Esophagus squamous epithelium (tissue), 5 donors: ENCODE measurements around the gene TBC1D1. TPM values are rescaled to one million over a fixed set of nuclear protein-coding genes. Genes with fewer than 3 reads are reported as not detected.

Experiments used
- DNase-seq: peaks from one replicate; lab custom pipeline; 2025; lab: John Stamatoyannopoulos, UW
- H3K27ac ChIP-seq, 4 donors: fragments of 200-600 bp; sonication (generic); one replicate each; pipeline ENCODE4 v1.5.1; 2016 to 2019; ENCODE audit warnings: mild to moderate bottlenecking in 1 of 4
- H3K27me3 ChIP-seq, 4 donors: fragments of 200-600 bp; sonication (generic); 1 replicate in 3 of 4; 2 replicates in 1 of 4; pipeline versions ENCODE4 v1.5.1 to v1.6.0; 2017 to 2021; ENCODE audit warnings: antibody characterized with exemption in 1 of 4
- H3K36me3 ChIP-seq, 3 donors: fragments of 200-600 bp; sonication (generic); one replicate each; pipeline ENCODE4 v1.5.1; 2016 to 2019
- H3K4me1 ChIP-seq, 3 donors: fragments of 200-600 bp; sonication (generic); one replicate each; pipeline ENCODE4 v1.5.1; 2017 to 2019
- H3K4me3 ChIP-seq, 4 donors: fragments of 200-600 bp; sonication (generic); 1 replicate in 3 of 4; 2 replicates in 1 of 4; pipeline ENCODE4 v1.5.1; 2016 to 2019; ENCODE audit warnings: mild to moderate bottlenecking in 2 of 4, moderate library complexity in 1 of 4
- H3K9me3 ChIP-seq, 3 donors: fragments of 200-600 bp; sonication (generic); one replicate each; pipeline ENCODE4 v1.5.1; 2016 to 2019
- CTCF ChIP-seq, 6 experiments: fragments of 450-650 bp in 4 of 6; fragments of 200-600 bp in 2 of 6; sonication (generic) in 2 of 6; IDR thresholded peaks; one replicate each; pipeline ENCODE4 v1.5.1; 2016 to 2019; ENCODE audit warnings: antibody characterized with exemption in 6 of 6, mild to moderate bottlenecking in 4 of 6, moderate library complexity in 4 of 6
- POLR2A ChIP-seq, 4 donors: fragments of 450-650 bp; IDR thresholded peaks; one replicate each; pipeline ENCODE4 v1.6.1; 2017; ENCODE audit warnings: antibody characterized with exemption in 4 of 4, mild to moderate bottlenecking in 4 of 4, moderate library complexity in 3 of 4
- WGBS, 2 donors: methylation state at CpG; one replicate each; pipeline ENCODE4 v1.1.5; 2018; 5-methylcytosine and 5-hydroxymethylcytosine counted together
- intact Hi-C: fragments of 100-400 bp; cut with DNase I; formaldehyde crosslinking; loops from one replicate; pipeline ENCODE4 v1.15.0; 2022
- total RNA-seq, 4 donors: library from RNA; depleted of rRNA; stranded (reverse); fragments of >200 nt; gene quantifications; one replicate each; pipeline ENCODE4 v1.1.0, GENCODE V29; 2016
- donor health status: DM: yes; HTN: yes; CAD: no.

The TBC1D1 gene
- total RNA-seq, 4 donors from 2014 or later: 6.9 to 44.6 (median 25.6) TPM

DNA sequence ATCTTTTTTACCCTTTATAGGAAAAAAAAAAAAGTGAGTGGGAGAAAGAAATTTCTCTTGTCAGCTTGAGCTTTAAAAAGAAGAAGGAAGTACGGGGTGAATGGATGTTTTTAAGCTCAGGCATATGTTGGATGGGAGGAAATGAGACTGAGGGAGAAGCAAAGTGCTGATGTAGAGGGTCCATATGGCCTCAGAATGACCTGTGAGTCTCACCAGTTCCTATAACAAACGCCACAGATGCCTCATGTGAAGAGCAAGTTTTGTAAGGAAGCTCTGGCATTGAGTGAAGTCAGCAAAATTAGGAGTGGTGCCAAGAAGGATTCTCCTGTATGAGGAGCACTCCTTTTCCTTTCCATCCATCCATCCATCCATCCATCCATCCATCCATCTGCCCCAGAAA, 283.9 kb downstream of the TBC1D1 start:
- Histone ChIP-seq H3K27ac (peak overlapping the region in 2 of 4 donors; percentile 13 to 57), H3K4me1 (peaks cover 10 to 42% (median 13%) of the 10 kb centered on the region in 3 donors), H3K4me3 (no peak overlapping the region), H3K9me3 (no peaks in the 10 kb centered on the region), H3K36me3 (no peaks in the 10 kb centered on the region), H3K27me3 (no peaks in the 10 kb centered on the region)
- DNase-seq: no peak
- intact Hi-C loops: no loop called here
- WGBS, 2 donors: 45 to 56% methylated on average over 2 of the region's 2 CpGs
- TF ChIP-seq POLR2A (IDR thresholded peaks at IDR 0.05): no peak
- TF ChIP-seq CTCF (IDR thresholded peaks at IDR 0.05): no peak

- H3K27ac ChIP-seq: peak overlapping the region; percentile 0 to 76 (median 52)
Observed at GRCh38 chr4:38176165-38176564, 285.3 kb downstream of the TBC1D1 start.

GRCh38 chr4:38177035-38177546, 286.2 kb downstream of the TBC1D1 start:
- Histone ChIP-seq H3K27me3 (no peaks in the 10 kb centered on the region), H3K4me1 (peaks cover 13 to 52% (median 23%) of the 10 kb centered on the region in 3 donors), H3K36me3 (no peaks in the 10 kb centered on the region), H3K9me3 (no peaks in the 10 kb centered on the region), H3K27ac (peak overlapping the region; percentile 63 to 78 (median 75)), H3K4me3 (no peak overlapping the region)
- TF ChIP-seq CTCF (IDR thresholded peaks at IDR 0.05) (no peak), POLR2A (IDR thresholded peaks at IDR 0.05) (no peak)
- intact Hi-C loops: no loop called here
- no peak for DNase-seq
- 25 to 34% methylated on average over 5 to 7 of the region's 8 CpGs for WGBS, 2 donors

More at GRCh38 chr4:38176165-38176564, 285.3 kb downstream of the TBC1D1 start:
- Histone ChIP-seq H3K9me3 (no peaks in the 10 kb centered on the region), H3K27me3 (no peaks in the 10 kb centered on the region), H3K36me3 (no peaks in the 10 kb centered on the region), H3K4me3 (no peak overlapping the region), H3K4me1 (peaks cover 13 to 50% (median 23%) of the 10 kb centered on the region in 3 donors)
- WGBS, 2 donors: 85 to 94% methylated on average over 5 to 7 of the region's 7 CpGs
- DNase-seq: no peak
- TF ChIP-seq POLR2A (IDR thresholded peaks at IDR 0.05) (no peak), CTCF (IDR thresholded peaks at IDR 0.05) (no peak)
- intact Hi-C loops: no loop called here

DNA sequence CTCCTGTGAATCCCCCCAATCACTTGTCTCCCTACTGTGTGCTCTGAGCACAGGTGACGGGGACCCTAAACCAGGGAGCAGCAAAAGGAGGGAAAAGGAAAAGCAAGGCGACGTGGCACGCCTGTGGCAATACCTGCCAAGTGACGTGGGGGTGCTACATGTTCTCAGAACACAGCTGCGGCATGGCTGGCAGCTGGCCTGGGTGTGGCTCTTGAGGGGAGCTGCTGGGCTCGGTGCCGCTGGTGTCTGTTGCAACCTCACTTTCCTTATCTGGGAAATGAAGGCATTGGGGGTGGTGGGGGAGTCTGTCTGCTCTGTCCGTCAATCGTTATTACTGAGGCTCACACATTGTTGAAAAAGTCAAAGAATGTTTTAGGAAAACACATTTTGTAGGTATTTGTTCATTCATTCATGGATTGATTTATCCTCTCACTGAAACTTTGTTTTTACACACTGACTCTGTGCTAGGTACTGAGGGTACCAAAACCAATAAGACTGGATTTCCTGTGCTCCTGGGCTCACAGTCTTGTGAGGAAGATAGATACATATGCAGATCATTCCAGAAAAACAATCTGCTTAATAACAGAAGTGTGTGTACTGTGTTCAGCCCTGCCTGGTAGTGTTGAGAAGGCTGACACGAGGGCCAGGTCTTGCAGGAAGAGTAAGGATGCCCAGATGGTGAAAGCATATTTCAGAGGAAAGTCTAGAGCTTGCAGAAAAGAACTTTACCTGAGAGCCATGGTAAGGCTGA, 286.9 kb downstream of the TBC1D1 start:
- Histone ChIP-seq H3K4me3 (no peak overlapping the region), H3K27me3 (no peaks in the 10 kb centered on the region), H3K4me1 (peaks cover 13 to 52% (median 23%) of the 10 kb centered on the region in 3 donors), H3K27ac (peak overlapping the region; percentile 63 to 78 (median 75)), H3K36me3 (no peaks in the 10 kb centered on the region), H3K9me3 (no peaks in the 10 kb centered on the region)
- intact Hi-C loops: no loop called here
- TF ChIP-seq POLR2A (IDR thresholded peaks at IDR 0.05) (no peak), CTCF (IDR thresholded peaks at IDR 0.05) (no peak)
- no peak for DNase-seq
- 25 to 26% methylated on average over 10 to 11 of the region's 11 CpGs for WGBS, 2 donors

DNA sequence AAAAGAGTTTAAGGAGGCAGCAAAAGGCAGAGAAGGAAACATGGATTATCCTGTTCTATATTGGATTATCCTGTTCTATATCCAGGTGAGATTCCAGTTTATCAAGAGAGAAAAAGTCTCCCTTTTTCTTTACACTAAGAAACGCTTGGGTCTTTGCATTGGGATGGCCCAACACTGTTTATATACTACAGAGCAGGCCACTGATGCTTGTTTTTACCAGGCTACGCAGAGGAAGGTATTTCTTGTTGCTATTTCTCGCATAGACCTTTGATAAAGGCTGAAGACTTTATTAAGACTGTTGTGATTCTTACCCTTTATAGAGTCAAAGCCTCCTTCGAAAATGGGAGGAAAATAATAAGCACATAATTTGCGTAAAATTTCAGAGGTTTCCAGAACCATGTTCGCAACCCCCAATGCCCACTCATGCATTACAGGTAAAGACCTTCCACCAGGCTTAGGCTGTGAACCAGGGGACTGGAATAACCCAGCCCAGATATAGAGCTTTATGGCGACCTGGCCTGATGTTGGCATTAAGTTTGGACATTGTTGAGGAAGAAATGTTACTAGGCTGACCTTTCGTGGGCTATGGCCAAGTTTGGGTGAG, 287.6 kb downstream of the TBC1D1 start:
- DNase-seq: no peak
- TF ChIP-seq POLR2A (IDR thresholded peaks at IDR 0.05): no peak
- TF ChIP-seq CTCF (IDR thresholded peaks at IDR 0.05): no peak
- intact Hi-C loops: no loop called here
- no peaks in the 10 kb centered on the region for H3K36me3 ChIP-seq
- H3K27ac ChIP-seq: peak overlapping the region in 3 of 4 donors; percentile 63 to 78 (median 76)
- WGBS, 2 donors: 66 to 91% methylated on average over 8 of the region's 8 CpGs
- peaks cover 13 to 52% (median 23%) of the 10 kb centered on the region in 3 donors for H3K4me1 ChIP-seq
- H3K4me3 ChIP-seq: no peak overlapping the region
- no peaks in the 10 kb centered on the region for H3K27me3 ChIP-seq
- no peaks in the 10 kb centered on the region for H3K9me3 ChIP-seq
